ENCODE measurements around the gene STAP1. TPM values are rescaled to one million over a fixed set of nuclear protein-coding genes. Genes with fewer than 3 reads are reported as not detected.

The STAP1 gene
- total RNA-seq, 2 donors from 2014 or later: 0.34 TPM; not detected in 1

DNA sequence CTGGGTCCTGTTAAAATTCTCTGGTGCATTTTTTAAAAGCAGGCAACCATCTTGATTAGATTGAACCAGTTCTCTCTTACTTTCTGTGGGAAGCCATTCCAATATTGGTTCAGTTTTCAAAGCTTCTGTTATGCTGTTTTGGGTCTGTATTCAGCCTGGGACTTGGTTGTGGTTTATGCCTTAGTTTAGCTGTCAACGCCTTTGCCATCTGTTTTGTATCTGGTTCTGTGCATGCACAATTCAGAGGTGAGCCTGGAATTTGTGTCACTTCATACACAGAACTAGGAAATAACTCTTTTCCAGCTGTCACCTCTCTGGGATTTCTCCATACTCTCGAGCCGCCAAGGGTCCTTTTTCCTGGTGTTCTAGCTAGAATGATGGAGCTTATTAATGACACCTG, 46.2 kb downstream of the STAP1 start:
- TF ChIP-seq, protein P1, sequence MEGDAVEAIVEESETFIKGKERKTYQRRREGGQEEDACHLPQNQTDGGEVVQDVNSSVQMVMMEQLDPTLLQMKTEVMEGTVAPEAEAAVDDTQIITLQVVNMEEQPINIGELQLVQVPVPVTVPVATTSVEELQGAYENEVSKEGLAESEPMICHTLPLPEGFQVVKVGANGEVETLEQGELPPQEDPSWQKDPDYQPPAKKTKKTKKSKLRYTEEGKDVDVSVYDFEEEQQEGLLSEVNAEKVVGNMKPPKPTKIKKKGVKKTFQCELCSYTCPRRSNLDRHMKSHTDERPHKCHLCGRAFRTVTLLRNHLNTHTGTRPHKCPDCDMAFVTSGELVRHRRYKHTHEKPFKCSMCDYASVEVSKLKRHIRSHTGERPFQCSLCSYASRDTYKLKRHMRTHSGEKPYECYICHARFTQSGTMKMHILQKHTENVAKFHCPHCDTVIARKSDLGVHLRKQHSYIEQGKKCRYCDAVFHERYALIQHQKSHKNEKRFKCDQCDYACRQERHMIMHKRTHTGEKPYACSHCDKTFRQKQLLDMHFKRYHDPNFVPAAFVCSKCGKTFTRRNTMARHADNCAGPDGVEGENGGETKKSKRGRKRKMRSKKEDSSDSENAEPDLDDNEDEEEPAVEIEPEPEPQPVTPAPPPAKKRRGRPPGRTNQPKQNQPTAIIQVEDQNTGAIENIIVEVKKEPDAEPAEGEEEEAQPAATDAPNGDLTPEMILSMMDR (IDR thresholded peaks at IDR 0.05): no peak
- no peak for TF ChIP-seq POLR2A (IDR thresholded peaks at IDR 0.05)
- no peak for TF ChIP-seq POLR2AphosphoS5 (IDR thresholded peaks at IDR 0.05)
- no peak for DNase-seq (ENCODE audit: low spot score)
- intact Hi-C loops (cut with DNase I): no loop called here
- no peak overlapping the region for H3K27ac ChIP-seq
- no peaks in the 10 kb centered on the region for H3K9me3 ChIP-seq
- H3K27me3 ChIP-seq (replicated peaks; ENCODE audit: insufficient read depth): no peaks in the 10 kb centered on the region
- WGBS: 90% methylated on average over 3 of the region's 3 CpGs
- no peaks in the 10 kb centered on the region for H3K36me3 ChIP-seq
- no peak overlapping the region for H3K4me3 ChIP-seq
- no peaks in the 10 kb centered on the region for H3K4me1 ChIP-seq (replicated peaks)

DNA sequence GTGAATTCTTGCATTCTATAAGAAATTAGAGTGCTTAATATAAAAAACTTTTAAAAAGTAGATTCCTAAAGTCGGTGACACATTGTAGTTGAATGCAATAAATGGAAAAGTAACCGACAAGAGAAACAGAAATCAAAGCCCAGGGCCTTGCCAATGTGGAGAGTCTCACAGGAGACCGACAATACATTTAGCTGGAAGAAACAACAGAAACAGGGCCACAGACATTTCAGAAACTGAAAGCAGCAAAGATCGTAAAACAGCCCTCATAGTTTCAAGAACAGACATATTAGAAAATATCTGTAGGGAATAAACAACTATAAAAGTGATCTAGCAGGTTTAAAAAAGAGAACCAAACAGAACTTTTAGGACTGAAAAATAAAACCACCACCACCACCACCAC, 49.5 kb downstream of the STAP1 start:
- TF ChIP-seq POLR2AphosphoS5 (IDR thresholded peaks at IDR 0.05) (no peak), POLR2A (IDR thresholded peaks at IDR 0.05) (no peak)
- TF ChIP-seq, protein P1 (IDR thresholded peaks at IDR 0.05): no peak
- no peak for DNase-seq (ENCODE audit: low spot score)
- Histone ChIP-seq H3K36me3 (no peaks in the 10 kb centered on the region), H3K4me3 (no peak overlapping the region), H3K27me3 (replicated peaks; ENCODE audit: insufficient read depth) (no peaks in the 10 kb centered on the region), H3K9me3 (no peaks in the 10 kb centered on the region), H3K27ac (no peak overlapping the region), H3K4me1 (replicated peaks) (no peaks in the 10 kb centered on the region)
- 56% methylated on average over 4 of the region's 4 CpGs for WGBS
- intact Hi-C loops (cut with DNase I): no loop called here

DNA sequence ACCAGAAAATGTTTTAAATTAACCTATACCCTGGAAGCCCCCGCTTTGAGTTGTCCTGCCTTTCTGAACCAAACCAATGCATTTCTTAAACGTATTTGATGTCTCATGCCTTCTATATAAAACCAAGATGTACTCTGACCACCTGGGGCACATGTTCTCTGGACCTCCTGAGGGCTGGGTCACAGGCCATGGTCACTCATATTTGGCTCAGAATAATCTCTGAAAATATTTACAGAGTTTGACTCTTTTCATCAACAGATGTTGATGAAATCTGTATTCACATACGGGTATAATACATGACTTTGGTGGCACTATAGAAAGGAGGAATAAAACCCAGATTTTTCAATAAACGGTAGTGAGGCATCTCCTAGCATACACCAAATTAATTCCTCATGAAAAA, 55.7 kb downstream of the STAP1 start:
- TF ChIP-seq, protein P1 (IDR thresholded peaks at IDR 0.05): no peak
- TF ChIP-seq POLR2A (IDR thresholded peaks at IDR 0.05): no peak
- no peak for TF ChIP-seq POLR2AphosphoS5 (IDR thresholded peaks at IDR 0.05)
- Histone ChIP-seq H3K27ac (no peak overlapping the region), H3K4me3 (no peak overlapping the region), H3K36me3 (no peaks in the 10 kb centered on the region), H3K27me3 (replicated peaks; ENCODE audit: insufficient read depth) (no peaks in the 10 kb centered on the region), H3K9me3 (no peaks in the 10 kb centered on the region), H3K4me1 (replicated peaks) (no peaks in the 10 kb centered on the region)
- intact Hi-C loops (cut with DNase I): no loop called here
- no peak for DNase-seq (ENCODE audit: low spot score)
- 96% methylated on average over 4 of the region's 4 CpGs for WGBS

DNA sequence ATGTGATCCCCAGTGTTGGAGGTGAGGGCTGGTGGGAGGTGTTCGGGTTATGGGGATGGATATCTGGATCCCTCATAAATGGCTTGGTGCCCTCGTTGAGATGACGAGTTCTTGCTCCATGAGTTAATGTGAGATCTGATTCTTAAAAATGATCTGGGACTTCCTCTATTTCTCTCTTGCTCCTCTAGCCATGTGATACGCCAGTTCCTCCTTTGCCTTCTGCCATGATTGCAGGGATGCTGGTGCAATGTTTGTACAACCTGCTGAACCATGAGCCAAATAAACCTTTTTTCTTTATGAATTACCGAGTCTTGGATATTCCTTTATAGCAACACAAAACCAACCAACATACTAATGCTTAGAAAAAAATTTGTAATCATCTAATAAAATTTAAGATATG, 56.6 kb downstream of the STAP1 start:
- no peaks in the 10 kb centered on the region for H3K4me1 ChIP-seq (replicated peaks)
- no peaks in the 10 kb centered on the region for H3K9me3 ChIP-seq
- intact Hi-C loops (cut with DNase I): no loop called here
- no peak overlapping the region for H3K27ac ChIP-seq
- no peak for DNase-seq (ENCODE audit: low spot score)
- WGBS: 97% methylated on average over 5 of the region's 5 CpGs
- H3K27me3 ChIP-seq (replicated peaks; ENCODE audit: insufficient read depth): no peaks in the 10 kb centered on the region
- TF ChIP-seq, protein P1 (IDR thresholded peaks at IDR 0.05): no peak
- TF ChIP-seq POLR2A (IDR thresholded peaks at IDR 0.05) (no peak), POLR2AphosphoS5 (IDR thresholded peaks at IDR 0.05) (no peak)
- H3K4me3 ChIP-seq: no peak overlapping the region
- no peaks in the 10 kb centered on the region for H3K36me3 ChIP-seq

DNA sequence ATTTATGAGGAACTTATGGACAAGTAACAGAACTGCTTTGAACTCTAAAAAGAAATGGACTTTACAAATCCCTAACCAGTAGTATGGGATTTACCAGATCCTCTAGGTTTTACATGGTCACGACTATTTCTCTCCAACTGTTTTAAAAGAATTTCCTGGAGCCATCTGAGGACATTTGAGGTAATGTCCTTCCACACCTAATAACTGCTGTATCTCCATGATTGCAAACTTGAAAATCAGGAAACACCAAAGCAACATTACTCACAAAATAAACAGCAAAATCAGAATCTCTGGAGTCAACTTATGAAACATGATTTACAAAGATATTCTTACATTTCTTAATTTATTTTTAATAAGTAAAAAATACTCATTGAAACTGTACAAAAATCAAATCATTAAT, 58.0 kb downstream of the STAP1 start:
- Histone ChIP-seq H3K4me1 (replicated peaks) (no peaks in the 10 kb centered on the region), H3K27ac (no peak overlapping the region), H3K4me3 (no peak overlapping the region), H3K9me3 (no peaks in the 10 kb centered on the region), H3K27me3 (replicated peaks; ENCODE audit: insufficient read depth) (no peaks in the 10 kb centered on the region), H3K36me3 (no peaks in the 10 kb centered on the region)
- no peak for DNase-seq (ENCODE audit: low spot score)
- no peak for TF ChIP-seq POLR2A (IDR thresholded peaks at IDR 0.05)
- TF ChIP-seq POLR2AphosphoS5 (IDR thresholded peaks at IDR 0.05): peak; percentile 34
- TF ChIP-seq, protein P1 (IDR thresholded peaks at IDR 0.05): no peak
- intact Hi-C loops (cut with DNase I): no loop called here
- WGBS: 71% methylated on average over 1 of the region's 1 CpG
